ENCODE measurements around the gene RFT1. TPM values are rescaled to one million over a fixed set of nuclear protein-coding genes. Genes with fewer than 3 reads are reported as not detected.
A peak's percentile ranks its signal among the peaks of the same experiment; 100 is the strongest.

Gene RFT1
- total and polyA plus RNA-seq, 7 experiments from 2014 or later: 16.0 to 32.0 (median 24.1) TPM

DNA sequence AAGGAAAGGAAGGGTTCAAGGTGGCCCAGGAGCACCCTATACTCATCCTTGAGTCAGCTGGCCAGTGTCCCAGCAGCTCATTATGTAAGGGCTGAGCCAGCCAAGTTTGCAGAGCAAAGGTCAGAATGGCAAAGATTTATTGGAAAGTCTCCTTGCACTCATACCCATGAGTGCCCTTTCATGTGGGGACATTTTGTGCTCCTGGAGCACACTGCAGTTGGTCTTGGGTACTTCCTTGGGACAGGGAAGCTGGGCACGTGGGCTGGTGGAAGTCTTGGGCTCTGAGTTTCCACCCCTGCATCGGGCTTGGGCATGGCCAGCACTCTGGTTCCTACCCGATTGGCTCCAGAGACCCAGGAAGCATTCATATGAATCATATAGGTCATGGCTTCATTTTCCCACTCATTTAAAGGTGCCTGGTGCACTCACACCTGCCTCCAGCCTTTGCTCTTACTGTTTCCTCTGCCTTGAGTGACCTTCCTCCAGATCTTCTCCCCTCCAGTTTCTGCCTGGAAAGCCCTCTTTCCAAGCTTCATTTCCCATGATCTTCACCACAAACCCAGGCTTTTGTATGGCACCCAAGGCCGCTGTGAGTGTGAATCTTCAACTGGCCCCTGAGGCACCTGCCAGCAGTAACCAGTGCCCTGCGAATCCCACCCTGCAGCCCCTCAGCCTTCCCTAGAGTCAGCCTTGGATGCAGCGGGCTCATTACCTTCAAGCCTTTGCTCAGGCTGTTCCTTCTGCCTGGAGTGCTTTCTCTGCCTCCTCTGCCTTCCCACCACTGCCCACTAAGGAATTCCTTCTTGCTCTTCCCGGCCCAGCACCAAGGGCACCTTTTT, 20.2 kb upstream of the RFT1 start:
- DNase-seq (no peak), ATAC-seq (no peak)
- POLR2A ChIA-PET: no interaction called here
- H3K9me3 Mint-ChIP-seq: no peaks in the 10 kb centered on the region
- H3K4me1 Mint-ChIP-seq: peaks cover 0 to 2% (median 0%) of the 10 kb centered on the region in 7 donors
- H3K4me1 ChIP-seq (ENCODE audit: control insufficient read depth in 2 of 2, insufficient read depth in 2 of 2, low read length in 2 of 2): no peaks in the 10 kb centered on the region
- H3K36me3 ChIP-seq (ENCODE audit: control insufficient read depth in 2 of 3, insufficient read depth in 3 of 3, low read length in 3 of 3): no peaks in the 10 kb centered on the region
- H3K27me3 ChIP-seq (ENCODE audit: control insufficient read depth in 2 of 2, insufficient read depth in 2 of 2, low read length in 2 of 2): no peaks in the 10 kb centered on the region
- H3K4me3 ChIP-seq (ENCODE audit: low read length): no peak overlapping the region
- no peak overlapping the region for H3K27ac Mint-ChIP-seq
- no peak overlapping the region for H3K27ac ChIP-seq (ENCODE audit: low read depth, low read length)
- H3K27me3 Mint-ChIP-seq: peaks cover 12 to 19% (median 15%) of the 10 kb centered on the region in 5 donors
- intact Hi-C loops (cut with micrococcal nuclease): no loop called here
- H3K4me3 Mint-ChIP-seq: no peak overlapping the region
- CTCF ChIA-PET: no interaction called here
- H3K36me3 Mint-ChIP-seq: no peaks in the 10 kb centered on the region
- H3K9me3 ChIP-seq (ENCODE audit: control insufficient read depth in 2 of 3, low read length in 3 of 3): no peaks in the 10 kb centered on the region

- ChIA-PET POLR2A (no interaction called here), CTCF (no interaction called here)
- peaks cover 0 to 2% (median 0%) of the 10 kb centered on the region in 7 donors for H3K4me1 Mint-ChIP-seq
- Histone ChIP-seq H3K27me3 (ENCODE audit: control insufficient read depth in 2 of 2, insufficient read depth in 2 of 2, low read length in 2 of 2) (no peaks in the 10 kb centered on the region), H3K4me1 (ENCODE audit: control insufficient read depth in 2 of 2, insufficient read depth in 2 of 2, low read length in 2 of 2) (no peaks in the 10 kb centered on the region), H3K4me3 (ENCODE audit: low read length) (no peak overlapping the region), H3K27ac (ENCODE audit: low read depth, low read length) (no peak overlapping the region), H3K9me3 (ENCODE audit: control insufficient read depth in 2 of 3, low read length in 3 of 3) (no peaks in the 10 kb centered on the region), H3K36me3 (ENCODE audit: control insufficient read depth in 2 of 3, insufficient read depth in 3 of 3, low read length in 3 of 3) (no peaks in the 10 kb centered on the region)
- no peaks in the 10 kb centered on the region for H3K36me3 Mint-ChIP-seq
- no peak overlapping the region for H3K27ac Mint-ChIP-seq
- DNase-seq (no peak), ATAC-seq (no peak)
- H3K4me3 Mint-ChIP-seq: no peak overlapping the region
- intact Hi-C loops (cut with micrococcal nuclease): no loop called here
- H3K27me3 Mint-ChIP-seq: peaks cover 9 to 15% (median 10%) of the 10 kb centered on the region in 5 donors
- H3K9me3 Mint-ChIP-seq: no peaks in the 10 kb centered on the region
These were observed 19.5 kb upstream of the RFT1 start for GRCh38 chr3:53149699-53150098.

DNA sequence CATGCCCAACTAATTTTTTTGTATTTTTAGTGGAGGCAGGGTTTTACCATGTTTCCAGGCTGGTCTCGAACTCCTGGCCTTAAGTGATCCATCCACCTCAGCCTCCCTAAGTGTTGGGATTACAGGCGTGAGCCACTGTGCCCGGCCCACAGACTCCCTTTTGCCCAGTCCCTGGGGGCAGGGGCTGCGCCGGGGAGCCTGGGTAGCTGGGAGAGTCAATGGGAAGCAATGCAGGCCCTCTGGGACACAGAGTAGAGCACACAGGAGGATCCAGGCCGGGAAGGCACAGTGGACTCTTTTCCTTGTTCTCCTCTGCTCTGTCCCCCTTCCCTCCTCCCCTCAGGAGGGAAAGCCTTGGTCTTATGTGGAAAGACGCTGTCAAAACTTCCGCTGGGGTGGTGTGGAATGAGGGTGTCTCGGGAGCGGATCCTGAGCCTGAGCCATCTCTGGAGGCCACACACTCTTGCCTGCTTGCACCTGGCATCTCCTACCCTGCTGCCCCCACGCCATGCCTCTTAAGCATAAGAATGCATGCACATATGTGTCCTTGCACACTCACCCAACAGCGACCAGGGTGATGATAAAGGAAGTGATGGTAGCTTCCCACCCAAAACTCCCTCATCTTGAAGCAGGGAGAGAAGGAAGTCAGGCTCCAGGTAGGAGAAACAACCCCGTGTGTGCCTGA, 18.9 kb upstream of the RFT1 start:
- no peaks in the 10 kb centered on the region for H3K4me1 ChIP-seq (ENCODE audit: control insufficient read depth in 2 of 2, insufficient read depth in 2 of 2, low read length in 2 of 2)
- intact Hi-C loops (cut with micrococcal nuclease): no loop called here
- Mint-ChIP-seq H3K9me3 (no peaks in the 10 kb centered on the region), H3K27ac (no peak overlapping the region), H3K36me3 (no peaks in the 10 kb centered on the region), H3K27me3 (peaks cover 7 to 10% (median 9%) of the 10 kb centered on the region in 5 donors), H3K4me1 (peaks cover 0 to 2% (median 0%) of the 10 kb centered on the region in 7 donors), H3K4me3 (no peak overlapping the region)
- H3K4me3 ChIP-seq (ENCODE audit: low read length): no peak overlapping the region
- no peak for ATAC-seq
- H3K9me3 ChIP-seq (ENCODE audit: control insufficient read depth in 2 of 3, low read length in 3 of 3): no peaks in the 10 kb centered on the region
- H3K27me3 ChIP-seq (ENCODE audit: control insufficient read depth in 2 of 2, insufficient read depth in 2 of 2, low read length in 2 of 2): no peaks in the 10 kb centered on the region
- ChIA-PET POLR2A (interaction anchor here (0.6 kb wide), 1 partner anchor 34 kb away, joined by 3 read pairs; no protein-coding TSS in a partner anchor), CTCF (interaction anchor here (0.7 kb wide), 1 partner anchor 18 kb away, joined by 3 read pairs; no protein-coding TSS in a partner anchor)
- no peak for DNase-seq
- H3K36me3 ChIP-seq (ENCODE audit: control insufficient read depth in 2 of 3, insufficient read depth in 3 of 3, low read length in 3 of 3): no peaks in the 10 kb centered on the region
- H3K27ac ChIP-seq (ENCODE audit: low read depth, low read length): no peak overlapping the region

DNA sequence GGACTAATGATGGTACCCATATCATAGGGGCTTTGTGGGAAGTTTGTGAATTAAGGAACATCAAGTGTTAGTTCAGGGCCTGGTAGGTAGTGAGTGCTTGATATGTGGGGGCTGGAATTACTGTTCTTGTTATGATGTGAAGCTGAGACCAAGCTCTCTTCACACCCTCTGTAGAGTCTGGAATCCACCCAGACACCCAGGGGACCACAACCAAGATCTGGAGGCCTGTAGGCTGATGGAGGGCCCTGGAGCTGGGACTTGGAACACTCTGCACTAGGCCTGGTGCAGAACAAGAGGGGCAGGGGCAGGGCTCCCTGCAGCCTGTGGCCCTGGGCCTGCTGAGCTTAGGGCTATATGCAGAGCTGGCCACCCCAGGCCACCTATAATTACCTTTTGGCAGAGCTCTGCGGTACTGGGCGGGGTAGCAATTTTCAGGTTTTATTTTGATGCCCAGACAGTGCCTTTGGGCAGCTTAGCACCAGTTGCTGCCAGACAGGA, 17.7 kb upstream of the RFT1 start:
- Histone ChIP-seq H3K4me3 (ENCODE audit: low read length) (no peak overlapping the region), H3K27ac (ENCODE audit: low read depth, low read length) (no peak overlapping the region), H3K36me3 (ENCODE audit: control insufficient read depth in 2 of 3, insufficient read depth in 3 of 3, low read length in 3 of 3) (no peaks in the 10 kb centered on the region), H3K9me3 (ENCODE audit: control insufficient read depth in 2 of 3, low read length in 3 of 3) (no peaks in the 10 kb centered on the region), H3K27me3 (ENCODE audit: control insufficient read depth in 2 of 2, insufficient read depth in 2 of 2, low read length in 2 of 2) (no peaks in the 10 kb centered on the region), H3K4me1 (ENCODE audit: control insufficient read depth in 2 of 2, insufficient read depth in 2 of 2, low read length in 2 of 2) (no peaks in the 10 kb centered on the region)
- Mint-ChIP-seq H3K4me1 (peaks cover 0 to 2% (median 0%) of the 10 kb centered on the region in 7 donors), H3K9me3 (no peaks in the 10 kb centered on the region), H3K27ac (no peak overlapping the region), H3K4me3 (no peak overlapping the region), H3K27me3 (peaks cover 0 to under 1% (median under 1%) of the 10 kb centered on the region in 5 donors), H3K36me3 (no peaks in the 10 kb centered on the region)
- DNase-seq (no peak), ATAC-seq (no peak)
- ChIA-PET CTCF (no interaction called here), POLR2A (interaction anchor here (0.7 kb wide), 1 partner anchor 22 kb away, joined by 3 read pairs; no protein-coding TSS in a partner anchor)
- intact Hi-C loops (cut with micrococcal nuclease): no loop called here

- ATAC-seq: peak; percentile 37
- H3K36me3 Mint-ChIP-seq: no peaks in the 10 kb centered on the region
- H3K9me3 Mint-ChIP-seq: no peaks in the 10 kb centered on the region
- Histone ChIP-seq H3K4me3 (ENCODE audit: low read length) (no peak overlapping the region), H3K27ac (ENCODE audit: low read depth, low read length) (no peak overlapping the region), H3K27me3 (ENCODE audit: control insufficient read depth in 2 of 2, insufficient read depth in 2 of 2, low read length in 2 of 2) (no peaks in the 10 kb centered on the region), H3K36me3 (ENCODE audit: control insufficient read depth in 2 of 3, insufficient read depth in 3 of 3, low read length in 3 of 3) (no peaks in the 10 kb centered on the region), H3K4me1 (ENCODE audit: control insufficient read depth in 2 of 2, insufficient read depth in 2 of 2, low read length in 2 of 2) (no peaks in the 10 kb centered on the region), H3K9me3 (ENCODE audit: control insufficient read depth in 2 of 3, low read length in 3 of 3) (no peaks in the 10 kb centered on the region)
- H3K27me3 Mint-ChIP-seq: no peaks in the 10 kb centered on the region
- H3K27ac Mint-ChIP-seq: no peak overlapping the region
- no peak overlapping the region for H3K4me3 Mint-ChIP-seq
- DNase-seq: no peak
- ChIA-PET CTCF (interaction anchor here (0.6 kb wide), 1 partner anchor 48 kb away, joined by 3 read pairs; no protein-coding TSS in a partner anchor), POLR2A (no interaction called here)
- intact Hi-C loops (cut with micrococcal nuclease): no loop called here
- H3K4me1 Mint-ChIP-seq: peaks cover 0 to 2% (median 0%) of the 10 kb centered on the region in 7 donors
These were observed 17.1 kb upstream of the RFT1 start for GRCh38 chr3:53147151-53147902.

DNA sequence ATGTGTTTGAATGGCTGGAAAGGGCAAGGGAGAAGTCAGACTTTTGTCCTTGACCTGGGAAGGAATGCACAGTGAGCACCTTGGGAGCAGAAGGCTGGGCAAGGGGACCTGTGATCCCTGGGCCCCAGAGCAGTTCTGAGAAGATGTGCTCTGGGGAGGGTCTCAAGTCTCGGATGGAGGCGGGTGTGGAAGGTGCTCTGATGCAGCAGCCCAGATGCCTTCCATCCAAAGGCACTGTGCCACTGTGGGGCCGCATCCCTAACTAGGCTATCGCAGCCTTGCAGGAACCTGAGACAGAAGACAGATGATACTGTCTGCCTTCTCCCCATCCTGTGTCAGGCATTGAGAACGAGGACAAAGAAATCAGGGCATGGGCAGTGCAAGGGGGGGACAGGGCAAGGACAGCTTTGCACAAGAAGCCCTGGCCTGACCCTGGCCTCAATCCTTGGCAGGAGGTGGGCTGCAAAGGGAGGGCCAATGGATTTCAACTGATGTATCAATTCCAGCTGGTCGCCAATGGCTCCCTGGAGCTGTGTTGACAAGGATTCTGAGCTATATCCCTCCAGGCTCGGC, 16.2 kb upstream of the RFT1 start:
- ATAC-seq (no peak), DNase-seq (no peak)
- peaks cover 0 to 2% (median 0%) of the 10 kb centered on the region in 7 donors for H3K4me1 Mint-ChIP-seq
- H3K27ac Mint-ChIP-seq: peak overlapping the region in 1 of 9 donors; percentile 56
- Histone ChIP-seq H3K9me3 (ENCODE audit: control insufficient read depth in 2 of 3, low read length in 3 of 3) (no peaks in the 10 kb centered on the region), H3K27ac (ENCODE audit: low read depth, low read length) (no peak overlapping the region), H3K4me3 (ENCODE audit: low read length) (no peak overlapping the region), H3K36me3 (ENCODE audit: control insufficient read depth in 2 of 3, insufficient read depth in 3 of 3, low read length in 3 of 3) (no peaks in the 10 kb centered on the region), H3K27me3 (ENCODE audit: control insufficient read depth in 2 of 2, insufficient read depth in 2 of 2, low read length in 2 of 2) (no peaks in the 10 kb centered on the region), H3K4me1 (ENCODE audit: control insufficient read depth in 2 of 2, insufficient read depth in 2 of 2, low read length in 2 of 2) (no peaks in the 10 kb centered on the region)
- ChIA-PET POLR2A (interaction anchor here (0.8 kb wide), 1 partner anchor 15 kb away, joined by 3 read pairs; no protein-coding TSS in a partner anchor), CTCF (no interaction called here)
- H3K9me3 Mint-ChIP-seq: no peaks in the 10 kb centered on the region
- no peaks in the 10 kb centered on the region for H3K27me3 Mint-ChIP-seq
- no peaks in the 10 kb centered on the region for H3K36me3 Mint-ChIP-seq
- intact Hi-C loops (cut with micrococcal nuclease): no loop called here
- no peak overlapping the region for H3K4me3 Mint-ChIP-seq
